ENCODE measurements around the gene LLGL2. TPM values are rescaled to one million over a fixed set of nuclear protein-coding genes. Genes with fewer than 3 reads are reported as not detected.

LLGL2 gene
- total RNA-seq, 2 experiments from 2014 or later, result 12.6 to 21.6 TPM

GRCh38 chr17:75516255-75516618 is 9.3 kb upstream of the LLGL2 start, which contains the start of gene TSEN54:
Gene TSEN54, plus strand, starts transcription at chr17:75516528. Its CDS starts 33 bp downstream, at chr17:75516561.
- peak within 1 kb of the TSS; percentile 91 for H3K4me2 ChIP-seq (ENCODE audit: low read length)
- TF ChIP-seq EZH2phosphoT487 (IDR thresholded peaks at IDR 0.05; ENCODE audit: borderline replicate concordance, low read depth, low read length), result no peak
- TF ChIP-seq, protein P1, sequence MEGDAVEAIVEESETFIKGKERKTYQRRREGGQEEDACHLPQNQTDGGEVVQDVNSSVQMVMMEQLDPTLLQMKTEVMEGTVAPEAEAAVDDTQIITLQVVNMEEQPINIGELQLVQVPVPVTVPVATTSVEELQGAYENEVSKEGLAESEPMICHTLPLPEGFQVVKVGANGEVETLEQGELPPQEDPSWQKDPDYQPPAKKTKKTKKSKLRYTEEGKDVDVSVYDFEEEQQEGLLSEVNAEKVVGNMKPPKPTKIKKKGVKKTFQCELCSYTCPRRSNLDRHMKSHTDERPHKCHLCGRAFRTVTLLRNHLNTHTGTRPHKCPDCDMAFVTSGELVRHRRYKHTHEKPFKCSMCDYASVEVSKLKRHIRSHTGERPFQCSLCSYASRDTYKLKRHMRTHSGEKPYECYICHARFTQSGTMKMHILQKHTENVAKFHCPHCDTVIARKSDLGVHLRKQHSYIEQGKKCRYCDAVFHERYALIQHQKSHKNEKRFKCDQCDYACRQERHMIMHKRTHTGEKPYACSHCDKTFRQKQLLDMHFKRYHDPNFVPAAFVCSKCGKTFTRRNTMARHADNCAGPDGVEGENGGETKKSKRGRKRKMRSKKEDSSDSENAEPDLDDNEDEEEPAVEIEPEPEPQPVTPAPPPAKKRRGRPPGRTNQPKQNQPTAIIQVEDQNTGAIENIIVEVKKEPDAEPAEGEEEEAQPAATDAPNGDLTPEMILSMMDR (conservative IDR thresholded peaks at IDR 0.05; ENCODE audit: low read length), result no peak
- intact Hi-C loops (cut with micrococcal nuclease; ENCODE audit: unreplicated experiment), result loop anchor here (1.0 to 5.0 kb wide), 4 partner anchors 51 to 229 kb away; partner anchors contain the start of gene SLC25A19
- no peaks in the 10 kb centered on the region for H3K9me3 ChIP-seq (ENCODE audit: low read length)
- peaks cover 6% of the 10 kb centered on the region; the same call in 1 of the 2 replicates for H3K79me2 ChIP-seq (ENCODE audit: insufficient read depth, low read depth, low read length)
- peaks cover 31% of the 10 kb centered on the region for H3K4me1 ChIP-seq (ENCODE audit: insufficient read depth, low read length, poor library complexity, severe bottlenecking)
- H3K9me2 ChIP-seq (ENCODE audit: insufficient read depth, low read length), result no peaks in the 10 kb centered on the region
- POLR2A ChIA-PET, result interaction anchor here (0.5 to 1.3 kb wide), 4 partner anchors 55 to 839 kb away, joined by 3 to 8 read pairs (median 4); partner anchors contain the start of gene SLC25A19
- H3K36me3 ChIP-seq (ENCODE audit: insufficient read depth, low read length), result peaks cover 20% of the 10 kb centered on the region; the same call in 1 of the 2 replicates
- H3K27ac ChIP-seq (ENCODE audit: low read depth, low read length, poor library complexity, severe bottlenecking), result peak within 1 kb of the TSS; percentile 14
- peak within 1 kb of the TSS; percentile 82 for H2AFZ ChIP-seq (ENCODE audit: low read length)
- peak within 1 kb of the TSS; percentile 91 for H3K4me3 ChIP-seq (ENCODE audit: low read depth, low read length, poor library complexity, severe bottlenecking)
- H4K20me1 ChIP-seq (ENCODE audit: insufficient read depth, low read length), result peaks cover 8% of the 10 kb centered on the region; the same call in 1 of the 2 replicates
- DNase-seq (ENCODE audit: low spot score), result peak; percentile 96
- no TSS peak for BruUV-seq (replicated peaks)
- CTCF ChIA-PET (ENCODE audit: unreplicated experiment), result interaction anchor here (0.7 to 1.3 kb wide), 6 partner anchors 9 to 311 kb away, joined by 3 to 6 read pairs (median 4); partner anchors contain the start of gene LLGL2

GRCh38 chr17:75516619-75517296 is 8.7 kb upstream of the LLGL2 start:
- peak overlapping the region; percentile 91 for H3K4me3 ChIP-seq (ENCODE audit: low read depth, low read length, poor library complexity, severe bottlenecking)
- peak; percentile 65 for DNase-seq (ENCODE audit: low spot score)
- BruUV-seq (replicated peaks), result no TSS peak
- intact Hi-C loops (cut with micrococcal nuclease; ENCODE audit: unreplicated experiment), result loop anchor here (1.0 to 5.0 kb wide), 4 partner anchors 51 to 229 kb away; partner anchors contain the start of gene SLC25A19
- H2AFZ ChIP-seq (ENCODE audit: low read length), result peak overlapping the region; percentile 71; the same call in 1 of the 2 replicates
- peak overlapping the region; percentile 82 for H3K4me2 ChIP-seq (ENCODE audit: low read length)
- peaks cover 6% of the 10 kb centered on the region; the same call in 1 of the 2 replicates for H3K79me2 ChIP-seq (ENCODE audit: insufficient read depth, low read depth, low read length)
- peaks cover 8% of the 10 kb centered on the region; the same call in 1 of the 2 replicates for H4K20me1 ChIP-seq (ENCODE audit: insufficient read depth, low read length)
- peak overlapping the region; percentile 14 for H3K27ac ChIP-seq (ENCODE audit: low read depth, low read length, poor library complexity, severe bottlenecking)
- CTCF ChIA-PET (ENCODE audit: unreplicated experiment), result interaction anchor here (0.7 to 1.3 kb wide), 5 partner anchors 9 to 310 kb away, joined by 3 to 4 read pairs (median 3); partner anchors contain the start of gene LLGL2
- POLR2A ChIA-PET, result interaction anchor here (0.6 to 1.7 kb wide), 6 partner anchors 13 to 255 kb away, joined by 3 to 4 read pairs (median 3); partner anchors contain the start of genes MIF4GD and SLC25A19
- no peaks in the 10 kb centered on the region for H3K9me3 ChIP-seq (ENCODE audit: low read length)
- peaks cover 31% of the 10 kb centered on the region for H3K4me1 ChIP-seq (ENCODE audit: insufficient read depth, low read length, poor library complexity, severe bottlenecking)
- H3K36me3 ChIP-seq (ENCODE audit: insufficient read depth, low read length), result peaks cover 26% of the 10 kb centered on the region
- TF ChIP-seq, protein P1 (conservative IDR thresholded peaks at IDR 0.05; ENCODE audit: low read length), result no peak
- H3K9me2 ChIP-seq (ENCODE audit: insufficient read depth, low read length), result no peaks in the 10 kb centered on the region
